Measurements from ENCODE around the gene FPR3.

Gene FPR3

GRCh38 chr19:51820831-51821446 lies 26.0 kb downstream of the FPR3 start:
- TF ChIP-seq CTCF (IDR thresholded peaks at IDR 0.05; ENCODE audit: insufficient read depth, low read length, poor library complexity, severe bottlenecking) = no peak
- no peak for TF ChIP-seq EZH2phosphoT487 (conservative IDR thresholded peaks at IDR 0.05; ENCODE audit: low read length)
- no peaks in the 10 kb centered on the region for H3K79me2 ChIP-seq (ENCODE audit: insufficient read depth, low read length)
- H3K27me3 ChIP-seq (ENCODE audit: low read length) = no peaks in the 10 kb centered on the region
- no peaks in the 10 kb centered on the region for H3K9me2 ChIP-seq (replicated peaks; ENCODE audit: insufficient read depth, low read length)
- no peak overlapping the region for H3K4me3 ChIP-seq (ENCODE audit: insufficient read depth, low read length, poor library complexity, severe bottlenecking)
- no peaks in the 10 kb centered on the region for H3K9me3 ChIP-seq (ENCODE audit: insufficient read depth, low read length)
- no peak overlapping the region for H3K9ac ChIP-seq (ENCODE audit: low read length)
- no peaks in the 10 kb centered on the region for H3F3A ChIP-seq (ENCODE audit: insufficient read depth)
- no peaks in the 10 kb centered on the region for H3K36me3 ChIP-seq (ENCODE audit: low read length)
- no peak overlapping the region for H3K27ac ChIP-seq (ENCODE audit: low read depth, low read length)
- no peak overlapping the region for H2AFZ ChIP-seq (ENCODE audit: low read depth, low read length, severe bottlenecking)
- H4K20me1 ChIP-seq (ENCODE audit: low read depth, low read length) = no peaks in the 10 kb centered on the region
- no peak overlapping the region for H3K4me2 ChIP-seq (ENCODE audit: low read depth, low read length, poor library complexity, severe bottlenecking)

- H3K79me2 ChIP-seq (ENCODE audit: insufficient read depth, low read length) = no peaks in the 10 kb centered on the region
- H3K4me2 ChIP-seq (ENCODE audit: low read depth, low read length, poor library complexity, severe bottlenecking) = no peak overlapping the region
- TF ChIP-seq EZH2phosphoT487 (conservative IDR thresholded peaks at IDR 0.05; ENCODE audit: low read length) = no peak
- no peak for TF ChIP-seq CTCF (IDR thresholded peaks at IDR 0.05; ENCODE audit: insufficient read depth, low read length, poor library complexity, severe bottlenecking)
- no peak overlapping the region for H3K9ac ChIP-seq (ENCODE audit: low read length)
- no peaks in the 10 kb centered on the region for H3F3A ChIP-seq (ENCODE audit: insufficient read depth)
- no peak overlapping the region for H3K4me3 ChIP-seq (ENCODE audit: insufficient read depth, low read length, poor library complexity, severe bottlenecking)
- H4K20me1 ChIP-seq (ENCODE audit: low read depth, low read length) = no peaks in the 10 kb centered on the region
- peaks cover 4% of the 10 kb centered on the region; the same call in 1 of the 2 replicates for H3K9me3 ChIP-seq (ENCODE audit: insufficient read depth, low read length)
- no peak overlapping the region for H2AFZ ChIP-seq (ENCODE audit: low read depth, low read length, severe bottlenecking)
- no peak overlapping the region for H3K27ac ChIP-seq (ENCODE audit: low read depth, low read length)
- H3K36me3 ChIP-seq (ENCODE audit: low read length) = no peaks in the 10 kb centered on the region
- no peaks in the 10 kb centered on the region for H3K9me2 ChIP-seq (replicated peaks; ENCODE audit: insufficient read depth, low read length)
- H3K27me3 ChIP-seq (ENCODE audit: low read length) = no peaks in the 10 kb centered on the region
Measured at GRCh38 chr19:51821456-51821855, 26.5 kb downstream of the FPR3 start.

GRCh38 chr19:51821921-51822320 lies 27.0 kb downstream of the FPR3 start:
- H2AFZ ChIP-seq (ENCODE audit: low read depth, low read length, severe bottlenecking) = no peak overlapping the region
- no peak overlapping the region for H3K4me2 ChIP-seq (ENCODE audit: low read depth, low read length, poor library complexity, severe bottlenecking)
- H3K4me3 ChIP-seq (ENCODE audit: insufficient read depth, low read length, poor library complexity, severe bottlenecking) = no peak overlapping the region
- no peak overlapping the region for H3K27ac ChIP-seq (ENCODE audit: low read depth, low read length)
- no peaks in the 10 kb centered on the region for H3K79me2 ChIP-seq (ENCODE audit: insufficient read depth, low read length)
- H3F3A ChIP-seq (ENCODE audit: insufficient read depth) = no peaks in the 10 kb centered on the region
- H3K36me3 ChIP-seq (ENCODE audit: low read length) = no peaks in the 10 kb centered on the region
- no peak overlapping the region for H3K9ac ChIP-seq (ENCODE audit: low read length)
- no peaks in the 10 kb centered on the region for H4K20me1 ChIP-seq (ENCODE audit: low read depth, low read length)
- no peaks in the 10 kb centered on the region for H3K27me3 ChIP-seq (ENCODE audit: low read length)
- peaks cover 8% of the 10 kb centered on the region; the same call in 1 of the 2 replicates for H3K9me3 ChIP-seq (ENCODE audit: insufficient read depth, low read length)
- no peaks in the 10 kb centered on the region for H3K9me2 ChIP-seq (replicated peaks; ENCODE audit: insufficient read depth, low read length)
- TF ChIP-seq EZH2phosphoT487 (conservative IDR thresholded peaks at IDR 0.05; ENCODE audit: low read length) (no peak), CTCF (IDR thresholded peaks at IDR 0.05; ENCODE audit: insufficient read depth, low read length, poor library complexity, severe bottlenecking) (no peak)
